Activated CD8-positive, alpha-beta memory T cell treated with anti-CD3 and anti-CD28 coated beads for 36 hours (primary cell): ENCODE results near the gene SOCS1. TPM values are rescaled to one million over a fixed set of nuclear protein-coding genes. Genes with fewer than 3 reads are reported as not detected.
"Not testable (repeated sequence)": the region's sequence is repeated elsewhere in the genome, so short reads cannot be mapped to it uniquely, and the experiment has no call there.

ENCODE experiments used
- CTCF ChIA-PET: fragments of 350-600 bp; sonication (Branson Sonifier 250); formaldehyde crosslinking; loops from one replicate; lab custom pipeline; 2021; ENCODE audit warnings: antibody characterized with exemption; lab: Charles Lee
- POLR2A ChIA-PET: fragments of 350-600 bp; sonication (Branson Sonifier 250); formaldehyde crosslinking; loops from one replicate; lab custom pipeline; 2021; ENCODE audit warnings: antibody characterized with exemption; lab: Charles Lee
- total RNA-seq, 2 experiments: library from RNA; stranded (reverse); gene quantifications; one replicate each; pipeline ENCODE4 v1.2.3, GENCODE V29; 2021

The SOCS1 gene
- total RNA-seq, 2 experiments from 2014 or later: 107 to 111 TPM

GRCh38 chr16:11224894-11225676 is 30.9 kb downstream of the SOCS1 start:
- POLR2A ChIA-PET: interaction anchor here (0.6 to 3.3 kb wide), 19 partner anchors 8 to 561 kb away, joined by 3 to 51 read pairs (median 5); partner anchors contain the start of gene SOCS1
- CTCF ChIA-PET: interaction anchor here (0.6 to 4.3 kb wide), 14 partner anchors 9 to 261 kb away, joined by 3 to 28 read pairs (median 4); partner anchors contain the start of gene SOCS1

- ChIA-PET POLR2A (interaction anchor here (0.6 to 3.3 kb wide), 14 partner anchors 9 to 283 kb away, joined by 3 to 51 read pairs (median 6); partner anchors contain the start of gene SOCS1), CTCF (interaction anchor here (0.6 to 4.3 kb wide), 13 partner anchors 9 to 260 kb away, joined by 3 to 28 read pairs (median 4); partner anchors contain the start of gene SOCS1)
Measured at GRCh38 chr16:11224096-11224893, 31.7 kb downstream of the SOCS1 start.

GRCh38 chr16:11220507-11220906 is 35.5 kb downstream of the SOCS1 start:
- POLR2A ChIA-PET, CTCF ChIA-PET: not testable (repeated sequence)

GRCh38 chr16:11219178-11219577 is 36.8 kb downstream of the SOCS1 start:
- ChIA-PET POLR2A (no interaction called here), CTCF (interaction anchor here (2.3 kb wide), 1 partner anchor 12 kb away, joined by 15 read pairs; no protein-coding TSS in a partner anchor)

- POLR2A ChIA-PET: no interaction called here
- CTCF ChIA-PET: interaction anchor here (2.3 kb wide), 1 partner anchor 11 kb away, joined by 15 read pairs; no protein-coding TSS in a partner anchor
Measured at GRCh38 chr16:11218604-11218962, 37.4 kb downstream of the SOCS1 start.

GRCh38 chr16:11217651-11218603 is 38.1 kb downstream of the SOCS1 start:
- ChIA-PET CTCF (interaction anchor here (2.3 kb wide), 1 partner anchor 11 kb away, joined by 15 read pairs; no protein-coding TSS in a partner anchor), POLR2A (no interaction called here)

GRCh38 chr16:11215935-11216556 is 40.0 kb downstream of the SOCS1 start:
- ChIA-PET CTCF (interaction anchor here (0.6 to 1.5 kb wide), 2 partner anchors 24 to 34 kb away, joined by 3 read pairs; no protein-coding TSS in a partner anchor), POLR2A (no interaction called here)

- ChIA-PET CTCF (no interaction called here), POLR2A (interaction anchor here (0.7 to 1.1 kb wide), 2 partner anchors 33 to 94 kb away, joined by 3 to 6 read pairs; no protein-coding TSS in a partner anchor)
Measured at GRCh38 chr16:11213799-11214198, 42.2 kb downstream of the SOCS1 start.

- ChIA-PET POLR2A (interaction anchor here (0.7 to 1.1 kb wide), 3 partner anchors 12 to 94 kb away, joined by 3 to 6 read pairs (median 3); no protein-coding TSS in a partner anchor), CTCF (no interaction called here)
Measured at GRCh38 chr16:11213373-11213772, 42.6 kb downstream of the SOCS1 start.

GRCh38 chr16:11212798-11213196 is 43.2 kb downstream of the SOCS1 start:
- CTCF ChIA-PET: no interaction called here
- POLR2A ChIA-PET: interaction anchor here (1.0 kb wide), 1 partner anchor 12 kb away, joined by 3 read pairs; no protein-coding TSS in a partner anchor

- ChIA-PET CTCF (no interaction called here), POLR2A (interaction anchor here (1.0 kb wide), 1 partner anchor 13 kb away, joined by 3 read pairs; no protein-coding TSS in a partner anchor)
Measured at GRCh38 chr16:11211977-11212797, 43.8 kb downstream of the SOCS1 start.

- ChIA-PET CTCF (no interaction called here), POLR2A (no interaction called here)
Measured at GRCh38 chr16:11211061-11211976, 44.7 kb downstream of the SOCS1 start.

- POLR2A ChIA-PET: no interaction called here
- CTCF ChIA-PET: no interaction called here
Measured at GRCh38 chr16:11210260-11210659, 45.7 kb downstream of the SOCS1 start.

- ChIA-PET POLR2A (interaction anchor here (0.5 kb wide), 1 partner anchor 114 kb away, joined by 3 read pairs; no protein-coding TSS in a partner anchor), CTCF (interaction anchor here (0.8 to 3.2 kb wide), 2 partner anchors 10 to 21 kb away, joined by 4 to 15 read pairs; no protein-coding TSS in a partner anchor)
Measured at GRCh38 chr16:11208916-11209665, 46.9 kb downstream of the SOCS1 start.

GRCh38 chr16:11207646-11208045 is 48.4 kb downstream of the SOCS1 start:
- POLR2A ChIA-PET: no interaction called here
- CTCF ChIA-PET: interaction anchor here (3.2 kb wide), 1 partner anchor 11 kb away, joined by 15 read pairs; no protein-coding TSS in a partner anchor
